Measurements from ENCODE around the gene HERC2.
"Not testable (repeated sequence)": the region's sequence is repeated elsewhere in the genome, so short reads cannot be mapped to it uniquely, and the experiment has no call there.

HERC2 gene

GRCh38 chr15:28182216-28182615 lies 139.8 kb downstream of the HERC2 start:
- no peak for DNase-seq (ENCODE audit: low read depth in 2 of 2, low spot score in 1 of 2)

- no peak for DNase-seq (ENCODE audit: low read depth in 2 of 2, low spot score in 1 of 2)
Observed at GRCh38 chr15:28181366-28181765, 140.6 kb downstream of the HERC2 start.

GRCh38 chr15:28179270-28179669 lies 142.7 kb downstream of the HERC2 start:
- DNase-seq (ENCODE audit: low read depth in 2 of 2, low spot score in 1 of 2) = no peak

- no peak for DNase-seq (ENCODE audit: low read depth in 2 of 2, low spot score in 1 of 2)
Observed at GRCh38 chr15:28178727-28179126, 143.3 kb downstream of the HERC2 start.

GRCh38 chr15:28178290-28178689 lies 143.7 kb downstream of the HERC2 start:
- no peak for DNase-seq (ENCODE audit: low read depth in 2 of 2, low spot score in 1 of 2)

- no peak for DNase-seq (ENCODE audit: low read depth in 2 of 2, low spot score in 1 of 2)
Observed at GRCh38 chr15:28169366-28169765, 152.6 kb downstream of the HERC2 start.

GRCh38 chr15:28168405-28169121 lies 153.4 kb downstream of the HERC2 start:
- not testable (repeated sequence) for DNase-seq (ENCODE audit: low read depth in 2 of 2, low spot score in 1 of 2)

GRCh38 chr15:28167042-28167441 lies 154.9 kb downstream of the HERC2 start:
- no peak for DNase-seq (ENCODE audit: low read depth in 2 of 2, low spot score in 1 of 2)

GRCh38 chr15:28165791-28166190 lies 156.2 kb downstream of the HERC2 start:
- DNase-seq (ENCODE audit: low read depth in 2 of 2, low spot score in 1 of 2) = no peak

- DNase-seq (ENCODE audit: low read depth in 2 of 2, low spot score in 1 of 2) = no peak
Observed at GRCh38 chr15:28164876-28165275, 157.1 kb downstream of the HERC2 start.

GRCh38 chr15:28154283-28154682 lies 167.7 kb downstream of the HERC2 start:
- no peak for DNase-seq (ENCODE audit: low read depth in 2 of 2, low spot score in 1 of 2)

- DNase-seq (ENCODE audit: low read depth in 2 of 2, low spot score in 1 of 2) = no peak
Observed at GRCh38 chr15:28153492-28154119, 168.4 kb downstream of the HERC2 start.

GRCh38 chr15:28152538-28152923 lies 169.4 kb downstream of the HERC2 start:
- not testable (repeated sequence) for DNase-seq (ENCODE audit: low read depth in 2 of 2, low spot score in 1 of 2)

GRCh38 chr15:28151864-28152537 lies 170.0 kb downstream of the HERC2 start:
- DNase-seq (ENCODE audit: low read depth in 2 of 2, low spot score in 1 of 2) = not testable (repeated sequence)

GRCh38 chr15:28147801-28148200 lies 174.2 kb downstream of the HERC2 start:
- DNase-seq (ENCODE audit: low read depth in 2 of 2, low spot score in 1 of 2) = no peak

- not testable (repeated sequence) for DNase-seq (ENCODE audit: low read depth in 2 of 2, low spot score in 1 of 2)
Observed at GRCh38 chr15:28145419-28145818, 176.6 kb downstream of the HERC2 start.

- DNase-seq (ENCODE audit: low read depth in 2 of 2, low spot score in 1 of 2) = no peak
Observed at GRCh38 chr15:28140062-28140461, 181.9 kb downstream of the HERC2 start.

- not testable (repeated sequence) for DNase-seq (ENCODE audit: low read depth in 2 of 2, low spot score in 1 of 2)
Observed at GRCh38 chr15:28137408-28138039, 184.5 kb downstream of the HERC2 start.

GRCh38 chr15:28136236-28136904 lies 185.6 kb downstream of the HERC2 start:
- DNase-seq (ENCODE audit: low read depth in 2 of 2, low spot score in 1 of 2) = not testable (repeated sequence)

- DNase-seq (ENCODE audit: low read depth in 2 of 2, low spot score in 1 of 2) = no peak
Observed at GRCh38 chr15:28133281-28133680, 188.7 kb downstream of the HERC2 start.

Data from stimulated activated CD8-positive, alpha-beta memory T cell treated with anti-CD3 and anti-CD28 coated beads, Interleukin-4, amount 100 ng/mL, for 4 hours (primary cell).